GM19043 (cell line): ENCODE measurements around the gene TRAM2.
A peak's percentile ranks its signal among the peaks of the same experiment; 100 is the strongest.
"Not testable (repeated sequence)": the region's sequence is repeated elsewhere in the genome, so short reads cannot be mapped to it uniquely, and the experiment has no call there.

Source experiments
- ATAC-seq: cut with Tn5 transposase; IDR thresholded peaks from one replicate; pipeline ENCODE4 v1.9.1; 2021; ENCODE audit warnings: low read depth; ENCODE audit not compliant: unreplicated experiment

TRAM2 gene

GRCh38 chr6:52497652-52498408 lies 79.0 kb downstream of the TRAM2 start:
- ATAC-seq = peak; percentile 72

- no peak for ATAC-seq
Observed at GRCh38 chr6:52496631-52497030, 80.2 kb downstream of the TRAM2 start.

DNA sequence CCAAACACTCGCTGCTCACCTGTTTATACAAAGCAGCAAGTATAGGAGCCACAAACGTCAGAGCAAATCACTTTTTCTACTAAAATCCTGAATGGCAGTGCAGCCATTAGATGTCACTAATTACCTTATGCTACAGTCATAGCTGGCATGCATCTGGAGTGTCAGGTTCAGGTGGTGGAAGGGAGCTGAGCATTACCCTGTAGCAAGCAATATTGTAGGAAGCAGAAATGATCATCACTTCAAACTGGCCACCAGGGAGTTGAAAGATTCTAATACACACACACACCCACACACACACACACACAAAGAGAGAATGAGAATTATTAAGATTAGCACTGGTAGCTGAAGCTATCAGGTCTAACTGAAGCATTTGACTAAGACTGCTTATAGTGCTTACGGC lies 80.9 kb downstream of the TRAM2 start:
- no peak for ATAC-seq

DNA sequence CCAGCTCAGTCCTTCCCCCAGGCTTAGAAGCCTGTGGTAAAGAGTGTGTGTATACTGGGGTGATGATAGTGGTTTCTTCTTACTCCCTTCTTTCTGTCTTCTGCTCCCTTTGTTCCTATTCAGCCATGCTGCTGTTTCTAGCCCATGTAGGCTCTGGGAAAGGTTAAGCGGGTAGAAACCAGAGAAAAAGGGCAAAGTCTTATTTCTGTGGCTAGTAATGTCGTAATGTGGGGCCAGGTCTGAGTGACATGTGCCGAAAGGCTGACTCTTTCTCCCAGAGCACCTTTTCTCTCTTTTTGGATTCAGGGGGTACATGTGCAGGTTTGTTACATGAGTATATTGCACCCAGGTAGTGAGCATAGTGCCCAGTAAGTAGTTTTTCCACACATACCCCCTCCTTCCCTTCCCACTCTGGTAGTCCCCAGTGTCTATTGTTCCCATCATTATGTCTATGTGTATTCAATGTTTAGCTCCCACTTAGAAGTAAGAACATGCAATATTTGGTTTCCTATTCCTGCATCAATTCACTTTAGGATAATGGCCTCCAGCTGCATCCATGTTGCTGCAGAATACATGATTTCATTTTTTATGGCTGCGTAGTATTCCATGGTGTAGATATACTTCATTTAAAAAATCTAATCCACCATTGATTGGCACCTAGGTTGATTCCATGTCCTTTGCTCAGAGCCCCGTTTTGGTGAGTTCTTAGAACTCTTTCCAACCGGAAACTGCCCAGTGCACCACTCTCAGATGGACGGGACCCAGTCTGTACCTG lies 82.4 kb downstream of the TRAM2 start:
- no peak for ATAC-seq

DNA sequence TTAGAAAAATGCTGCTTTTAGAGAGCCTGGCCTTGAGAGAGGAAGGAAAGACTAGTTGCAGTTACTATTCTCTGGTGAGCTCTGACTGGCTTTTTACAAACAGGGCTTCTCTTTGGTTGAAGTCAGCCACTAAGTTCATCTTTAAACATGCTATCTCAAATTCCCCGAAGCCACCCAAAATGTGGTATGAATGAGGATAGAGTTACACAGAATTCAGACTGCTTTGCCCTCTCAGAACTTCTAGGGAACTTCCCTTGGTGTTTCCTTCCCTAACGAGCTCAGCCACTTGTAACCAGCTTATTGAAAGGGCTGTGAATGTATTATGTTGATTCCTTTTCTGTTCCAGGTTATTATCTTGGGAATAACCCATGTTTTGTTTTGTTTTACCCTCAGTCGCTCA lies 83.2 kb downstream of the TRAM2 start:
- ATAC-seq = no peak

GRCh38 chr6:52491203-52492069 lies 85.4 kb downstream of the TRAM2 start:
- ATAC-seq = peak; percentile 65

DNA sequence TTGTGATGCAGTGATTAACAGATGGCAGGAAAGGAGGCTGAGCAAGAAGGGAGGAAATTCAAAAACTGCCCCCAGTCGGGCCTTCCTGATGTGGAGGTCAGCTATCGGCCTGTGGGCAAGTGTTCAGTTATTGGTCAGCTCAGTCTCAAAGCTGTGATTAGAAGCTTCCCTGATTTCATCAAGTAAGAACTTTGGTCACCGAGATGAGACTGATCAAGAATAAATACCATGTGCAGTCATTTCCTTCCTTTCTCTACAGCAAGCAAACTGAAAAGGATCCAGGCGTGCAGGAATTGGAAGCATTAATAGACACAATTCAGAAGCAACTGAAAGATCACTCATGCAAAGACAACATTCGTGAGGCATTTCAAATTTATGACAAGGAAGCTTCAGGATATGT lies 87.0 kb downstream of the TRAM2 start:
- ATAC-seq = no peak

DNA sequence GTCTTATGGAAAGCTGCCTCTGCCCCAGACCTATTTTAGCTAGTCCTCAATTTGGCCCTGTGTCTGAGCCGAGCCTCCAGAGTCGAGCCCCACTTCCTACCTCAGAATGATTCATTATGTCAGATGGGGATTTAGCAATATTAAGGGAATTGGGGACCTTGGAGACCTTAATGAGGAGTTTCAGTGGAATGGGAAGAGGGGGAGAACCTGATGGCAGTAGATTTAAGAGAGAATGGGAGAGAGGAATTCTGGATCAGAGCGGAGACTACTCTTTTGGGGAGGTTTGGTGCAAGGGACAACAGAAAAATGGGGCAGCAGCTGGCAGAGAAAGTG lies 93.2 kb downstream of the TRAM2 start:
- ATAC-seq = no peak

DNA sequence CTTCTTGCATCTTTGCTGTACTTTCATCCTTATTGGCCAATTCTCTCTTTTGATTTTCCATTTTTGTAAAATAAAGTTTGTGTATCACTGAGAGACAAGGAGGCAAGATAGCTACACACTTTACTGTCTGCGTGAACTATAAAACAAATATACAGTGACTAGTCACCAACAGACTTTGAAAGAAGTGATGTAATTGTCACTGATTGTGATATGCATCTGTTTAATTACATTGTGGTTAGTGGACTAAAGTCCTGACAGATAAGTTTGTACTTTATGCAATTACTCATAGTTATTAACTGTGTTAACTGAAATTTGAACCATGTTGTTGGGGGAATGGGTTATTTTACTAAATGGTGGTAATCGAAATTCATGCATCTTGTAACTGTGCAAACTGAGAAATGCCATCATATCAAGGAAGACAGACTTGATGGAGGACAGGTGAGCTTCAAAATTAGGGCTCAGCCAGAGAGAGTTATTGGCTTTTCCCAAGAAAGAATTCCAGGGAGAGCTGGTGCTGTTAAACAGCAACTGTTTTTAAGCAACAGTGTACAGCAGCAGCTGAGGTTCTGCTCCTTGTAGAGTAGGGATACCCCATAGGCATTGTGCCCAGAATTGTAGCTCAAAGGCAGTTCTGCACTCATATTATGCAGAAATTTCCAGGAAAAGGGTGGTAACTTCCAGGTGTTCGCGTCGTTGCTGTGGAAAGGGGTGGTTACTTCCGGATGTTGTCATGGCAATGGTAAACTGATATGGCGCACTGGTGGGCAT lies 93.8 kb downstream of the TRAM2 start:
- ATAC-seq = no peak

GRCh38 chr6:52475307-52475706 lies 101.6 kb downstream of the TRAM2 start:
- no peak for ATAC-seq

DNA sequence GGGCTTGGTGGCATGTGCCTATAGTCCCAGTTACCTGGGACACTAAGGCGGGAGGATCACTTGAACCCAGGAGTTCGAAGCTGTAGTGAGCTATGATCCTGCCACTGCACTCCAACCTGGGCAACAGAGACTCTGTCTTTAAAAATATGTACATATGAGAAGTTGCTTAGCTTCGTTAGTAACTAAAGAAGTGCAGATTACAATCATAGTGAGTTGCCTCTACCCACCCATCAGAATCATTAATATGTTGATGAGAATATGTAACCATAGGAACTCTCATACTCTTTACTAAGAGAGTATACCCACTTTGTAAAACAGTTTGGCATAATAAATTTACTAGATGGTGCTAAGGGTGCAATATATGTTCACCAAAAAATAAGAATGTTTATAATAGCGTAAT lies 102.7 kb downstream of the TRAM2 start:
- no peak for ATAC-seq

GRCh38 chr6:52461194-52461593 lies 115.7 kb downstream of the TRAM2 start:
- not testable (repeated sequence) for ATAC-seq

GRCh38 chr6:52457096-52457495 lies 119.8 kb downstream of the TRAM2 start:
- ATAC-seq = no peak

DNA sequence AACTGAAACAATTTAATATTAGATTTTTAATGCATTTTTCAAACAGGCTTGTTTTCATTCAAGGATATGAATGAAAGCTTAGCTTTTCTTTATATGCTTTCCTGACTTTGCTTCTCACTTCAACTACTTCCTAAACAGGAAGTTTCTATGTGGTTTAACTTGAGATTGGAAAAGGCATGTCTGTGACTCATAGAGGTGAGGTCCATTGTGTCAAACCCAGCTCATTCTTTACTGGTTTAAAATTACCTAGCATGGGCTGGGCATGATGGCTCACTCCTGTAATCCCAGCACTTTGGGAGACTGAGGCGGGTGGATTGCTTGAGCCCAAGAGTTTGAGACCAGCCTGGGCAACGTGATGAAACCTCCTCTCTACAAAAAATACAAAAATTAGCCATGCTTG lies 122.3 kb downstream of the TRAM2 start:
- no peak for ATAC-seq
